IPS DF 6.9 (cell line): Measurements from ENCODE around the gene DNAJB5.

Source experiments
- DNase-seq: peaks from one replicate; pipeline ENCODE4 v3.0.0-alpha.2; 2013; ENCODE audit warnings: low read depth, low spot score
- H3K27ac ChIP-seq: one replicate; pipeline ENCODE4 v1.5.1; 2013; ENCODE audit warnings: low read length, control low read depth
- H3K27me3 ChIP-seq: 2 replicates; pipeline ENCODE4 v1.6.1; 2013; ENCODE audit warnings: mild to moderate bottlenecking, low read length; ENCODE audit not compliant: control insufficient read depth, insufficient read depth
- H3K36me3 ChIP-seq: 2 replicates; pipeline ENCODE4 v1.6.1; 2013; ENCODE audit warnings: low read length; ENCODE audit not compliant: control insufficient read depth, insufficient read depth
- H3K4me1 ChIP-seq: 2 replicates; pipeline ENCODE4 v1.6.1; 2013; ENCODE audit warnings: low read length; ENCODE audit not compliant: control insufficient read depth, insufficient read depth
- H3K4me3 ChIP-seq: 2 replicates; pipeline ENCODE4 v1.5.1; 2013; ENCODE audit warnings: mild to moderate bottlenecking, low read length
- H3K9me3 ChIP-seq: 2 replicates; pipeline ENCODE4 v1.6.1; 2013; ENCODE audit warnings: low read length, inconsistent platforms; ENCODE audit not compliant: control insufficient read depth, insufficient read depth
- WGBS: extraction: QIAGEN DNeasy Blood & Tissue Kit; methylation state at CpG from one replicate; pipeline ENCODE4 v1.1.7; 2013; ENCODE audit warnings: mixed read lengths, missing lambda C conversion rate; ENCODE audit not compliant: insufficient read length, insufficient coverage; 5-methylcytosine and 5-hydroxymethylcytosine counted together

DNAJB5 gene

DNA sequence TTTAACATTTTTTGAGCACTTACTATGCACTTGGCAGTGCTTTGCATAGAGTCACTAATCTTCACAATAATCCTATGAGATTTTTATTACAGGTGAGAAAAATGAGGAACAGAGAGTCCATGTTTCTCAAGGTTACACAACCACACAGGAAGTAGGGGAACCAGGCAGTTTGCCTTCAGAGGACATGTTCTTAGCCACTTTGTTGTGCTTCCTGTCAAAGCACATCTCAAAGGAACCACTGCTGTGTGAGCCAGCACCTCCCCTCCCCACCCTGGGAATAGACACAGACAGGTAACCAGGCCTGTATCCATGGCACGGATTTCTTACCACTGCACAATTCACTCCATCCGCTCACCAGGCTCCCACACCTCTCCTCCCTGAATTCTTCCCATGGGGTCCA is 6.3 kb upstream of the DNAJB5 start:
- H3K27ac ChIP-seq, result no peak overlapping the region
- H3K4me1 ChIP-seq, result no peaks in the 10 kb centered on the region
- H3K4me3 ChIP-seq, result no peak overlapping the region
- H3K27me3 ChIP-seq, result no peaks in the 10 kb centered on the region
- H3K36me3 ChIP-seq, result no peaks in the 10 kb centered on the region
- no CpG with 5 or more reads among the region's 2 CpGs for WGBS
- DNase-seq, result no peak
- no peaks in the 10 kb centered on the region for H3K9me3 ChIP-seq

DNA sequence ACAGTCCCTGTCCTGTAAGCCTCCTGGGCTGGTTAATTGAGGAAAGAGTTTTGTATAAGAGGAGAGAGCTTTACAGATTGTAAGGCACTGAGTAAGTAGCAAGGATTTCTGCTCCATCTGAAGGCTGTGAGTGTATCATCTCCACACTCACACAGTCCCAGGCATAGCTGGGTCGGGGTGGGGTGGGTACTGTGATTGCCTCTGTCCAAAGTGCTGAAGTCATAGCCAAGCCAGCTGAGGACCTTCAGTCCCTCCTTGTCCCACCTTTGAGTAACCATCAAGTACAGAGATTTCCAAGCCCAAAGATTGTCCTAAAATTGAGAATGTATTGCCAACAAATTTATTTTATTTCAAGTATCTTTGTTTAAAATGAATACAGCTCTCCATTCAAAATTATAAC is 5.5 kb upstream of the DNAJB5 start:
- DNase-seq, result no peak
- no peaks in the 10 kb centered on the region for H3K36me3 ChIP-seq
- no peak overlapping the region for H3K27ac ChIP-seq
- H3K4me1 ChIP-seq, result no peaks in the 10 kb centered on the region
- H3K4me3 ChIP-seq, result no peak overlapping the region
- no peaks in the 10 kb centered on the region for H3K9me3 ChIP-seq
- no peaks in the 10 kb centered on the region for H3K27me3 ChIP-seq
- no CpG with 5 or more reads among the region's 1 CpG for WGBS

DNA sequence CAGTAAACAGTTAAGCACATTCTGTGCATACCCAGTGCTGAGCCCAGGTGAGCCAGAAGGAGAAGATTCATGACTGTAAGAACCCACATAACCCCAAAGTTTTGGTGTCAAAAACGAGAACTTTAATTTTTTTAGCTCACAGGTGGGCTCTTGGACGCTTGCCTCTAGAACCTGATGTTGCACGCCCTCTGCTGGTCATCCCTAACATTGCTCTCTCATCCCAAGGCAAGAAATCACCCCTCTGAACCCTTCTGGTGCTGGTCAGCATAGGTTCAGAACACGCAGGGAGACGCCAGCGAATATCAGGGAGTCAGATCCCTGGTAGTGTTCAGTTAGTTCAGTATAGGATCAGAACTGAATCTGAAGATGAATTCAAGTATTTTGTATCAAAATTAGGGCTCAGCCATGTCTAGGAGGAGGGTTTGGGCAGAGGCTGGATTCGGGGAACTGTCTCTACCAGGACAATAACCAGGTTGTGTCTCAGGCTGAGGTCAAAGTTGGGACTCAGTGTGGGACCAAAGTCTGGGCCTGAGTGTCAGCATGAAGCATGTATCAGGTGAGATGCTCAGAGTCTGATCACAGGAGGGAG is 4.1 kb upstream of the DNAJB5 start:
- no peaks in the 10 kb centered on the region for H3K27me3 ChIP-seq
- no peaks in the 10 kb centered on the region for H3K36me3 ChIP-seq
- H3K9me3 ChIP-seq, result no peaks in the 10 kb centered on the region
- WGBS, result no CpG with 5 or more reads among the region's 7 CpGs
- no peaks in the 10 kb centered on the region for H3K4me1 ChIP-seq
- DNase-seq, result no peak
- no peak overlapping the region for H3K27ac ChIP-seq
- H3K4me3 ChIP-seq, result no peak overlapping the region

DNA sequence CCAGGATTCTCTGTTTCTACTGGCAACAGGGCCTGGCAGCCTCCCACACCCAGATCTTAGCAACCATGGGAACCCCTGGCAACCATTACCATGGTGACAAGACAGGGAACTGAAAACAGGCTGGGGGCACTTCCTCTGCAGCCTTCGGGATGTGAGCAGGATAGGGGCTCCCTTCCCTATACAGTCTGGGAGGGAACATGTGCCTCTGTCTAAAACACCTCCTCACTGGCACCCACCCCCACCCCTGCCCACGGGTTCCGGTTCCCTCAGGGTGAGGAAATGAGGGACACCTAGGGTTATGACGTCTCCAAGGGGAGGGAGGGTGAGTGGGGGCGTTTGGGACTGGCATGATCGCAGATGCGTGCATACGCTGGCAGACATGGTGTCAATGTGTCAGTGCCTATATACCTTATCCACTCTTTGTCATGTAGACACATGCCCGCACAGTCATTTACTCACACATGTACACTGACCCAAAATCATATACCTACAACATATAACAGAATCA is 3.0 kb upstream of the DNAJB5 start:
- Histone ChIP-seq H3K9me3 (no peaks in the 10 kb centered on the region), H3K4me3 (no peak overlapping the region), H3K36me3 (no peaks in the 10 kb centered on the region), H3K4me1 (peaks cover 2% of the 10 kb centered on the region; the same call in 1 of the 2 replicates), H3K27me3 (no peaks in the 10 kb centered on the region), H3K27ac (no peak overlapping the region)
- DNase-seq, result no peak
- WGBS, result no CpG with 5 or more reads among the region's 9 CpGs

DNA sequence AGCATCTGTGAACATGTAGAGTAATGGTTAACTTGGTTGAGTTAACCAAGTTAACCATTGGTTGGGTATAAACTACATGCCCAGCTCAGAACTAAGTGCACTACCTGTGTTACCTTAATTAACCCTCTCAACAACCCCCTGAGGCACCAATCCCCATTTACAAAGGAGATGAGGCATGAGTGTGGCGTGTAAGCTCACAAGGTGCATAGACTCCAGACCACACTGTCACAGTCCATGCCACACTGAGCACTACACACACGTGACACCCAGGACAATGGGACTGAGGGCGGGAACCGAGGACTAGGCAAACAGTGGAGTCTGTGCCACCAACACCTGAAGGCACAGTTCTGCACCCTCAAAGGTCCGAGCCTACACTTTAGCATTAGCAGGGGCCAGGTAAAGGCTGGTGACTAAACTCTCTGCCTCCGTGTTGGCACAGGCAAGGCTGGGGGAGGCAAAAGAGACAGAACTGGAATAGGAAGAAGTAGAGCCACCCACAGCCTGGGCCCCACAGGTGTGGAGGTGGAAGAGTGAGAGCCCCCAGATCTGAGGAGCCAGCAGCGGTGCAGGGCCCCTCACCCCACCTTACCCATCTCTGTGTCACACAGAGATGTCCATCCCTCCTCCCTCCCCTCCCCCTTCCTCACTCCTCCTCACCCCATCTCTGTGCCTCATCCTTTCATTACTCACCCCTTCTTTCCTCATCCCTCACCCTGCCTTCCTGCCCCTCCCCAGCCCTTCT is 2.2 kb upstream of the DNAJB5 start:
- no peaks in the 10 kb centered on the region for H3K9me3 ChIP-seq

DNA sequence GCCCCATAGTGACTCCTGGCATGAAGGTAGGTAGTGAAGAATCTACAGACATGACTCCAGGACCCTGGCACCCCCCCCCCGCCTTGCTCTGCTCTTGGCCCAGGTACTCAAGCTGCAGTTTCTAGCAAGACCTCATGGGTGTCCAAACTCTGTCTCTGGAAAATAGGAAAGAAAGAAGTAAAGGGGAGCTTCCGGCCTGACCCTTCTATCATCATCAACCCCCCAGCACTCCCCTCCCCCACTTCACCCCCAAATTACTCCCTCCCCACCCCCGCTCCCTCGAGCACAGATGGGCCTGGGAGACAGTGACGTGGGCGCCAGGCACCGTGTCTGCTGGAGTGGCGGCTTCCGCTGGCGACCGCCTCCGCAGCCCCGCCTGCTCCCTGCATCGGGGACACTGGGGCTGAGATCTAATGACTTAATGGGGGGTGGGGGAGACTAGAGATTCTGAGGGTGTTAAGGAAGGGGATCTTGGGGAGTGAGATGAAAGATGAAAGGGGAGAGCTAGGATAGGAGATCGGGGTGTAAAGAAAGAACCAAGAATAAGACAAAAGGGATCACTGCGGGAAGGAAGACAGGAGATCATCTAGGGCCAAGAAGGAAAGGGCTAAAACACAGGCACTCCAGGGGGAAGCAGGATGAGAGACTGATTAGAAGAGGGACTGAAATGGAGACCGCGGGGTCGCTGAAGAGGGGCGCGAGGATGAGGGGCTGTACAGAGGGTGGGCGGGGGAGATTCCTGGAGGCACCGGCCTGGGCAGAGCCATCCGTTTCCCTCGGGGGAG is 1.1 kb upstream of the DNAJB5 start:
- DNase-seq, result no peak
- no peaks in the 10 kb centered on the region; the same call in 1 of the 2 replicates for H3K36me3 ChIP-seq
- H3K9me3 ChIP-seq, result no peaks in the 10 kb centered on the region
- WGBS, result no CpG with 5 or more reads among the region's 25 CpGs
- peak overlapping the region; percentile 37; the same call in 1 of the 2 replicates for H3K4me3 ChIP-seq
- H3K27me3 ChIP-seq, result no peaks in the 10 kb centered on the region
- no peak overlapping the region for H3K27ac ChIP-seq
- H3K4me1 ChIP-seq, result peaks cover 9% of the 10 kb centered on the region

More for the DNA sequence above, 2.2 kb upstream of the DNAJB5 start:
- H3K27me3 ChIP-seq, result no peaks in the 10 kb centered on the region
- H3K4me1 ChIP-seq, result peaks cover 6% of the 10 kb centered on the region; the same call in 1 of the 2 replicates
- H3K4me3 ChIP-seq, result no peak overlapping the region
- no peak for DNase-seq
- WGBS, result no CpG with 5 or more reads among the region's 7 CpGs
- H3K27ac ChIP-seq, result no peak overlapping the region
- no peaks in the 10 kb centered on the region for H3K36me3 ChIP-seq

DNA sequence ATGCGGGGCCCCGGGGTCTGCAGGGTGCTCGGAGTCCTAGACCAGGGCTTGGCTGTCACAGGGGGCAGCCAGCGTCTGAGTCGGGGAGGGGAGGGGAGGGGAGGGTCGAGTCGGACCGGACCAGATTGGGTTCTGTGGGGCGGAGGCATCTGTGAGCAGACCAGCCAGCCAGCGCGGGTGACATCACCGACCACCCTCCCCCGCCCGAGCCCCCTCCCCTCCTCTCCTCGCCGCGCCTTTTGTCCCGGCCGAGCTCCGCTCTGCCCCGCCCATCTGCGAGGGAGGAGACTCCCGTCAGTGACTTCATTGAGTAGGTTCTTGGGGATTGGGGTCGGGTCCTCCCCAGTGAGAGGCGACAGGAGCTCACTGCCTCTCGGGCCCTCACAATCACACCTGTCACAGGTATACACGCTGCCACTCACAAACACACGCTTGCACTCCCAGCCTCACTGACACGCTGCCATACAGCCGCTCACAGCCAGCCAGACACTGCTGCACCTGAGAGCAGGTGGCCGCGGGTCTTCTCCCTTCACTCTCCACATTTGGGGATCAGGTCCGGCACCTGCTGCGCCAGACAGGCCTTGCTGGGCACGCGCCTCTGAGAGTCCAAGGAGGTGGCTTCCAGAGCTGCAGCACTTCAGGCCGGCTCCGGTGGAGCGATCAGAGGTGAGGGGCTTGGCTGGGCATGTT is 546 bp downstream of the DNAJB5 start:
- Histone ChIP-seq H3K36me3 (no peaks in the 10 kb centered on the region; the same call in 1 of the 2 replicates), H3K27me3 (no peaks in the 10 kb centered on the region), H3K4me1 (peaks cover 14% of the 10 kb centered on the region), H3K4me3 (peak overlapping the region; percentile 59), H3K9me3 (no peaks in the 10 kb centered on the region), H3K27ac (no peak overlapping the region)
- no peak for DNase-seq
- WGBS, result no CpG with 5 or more reads among the region's 39 CpGs

DNA sequence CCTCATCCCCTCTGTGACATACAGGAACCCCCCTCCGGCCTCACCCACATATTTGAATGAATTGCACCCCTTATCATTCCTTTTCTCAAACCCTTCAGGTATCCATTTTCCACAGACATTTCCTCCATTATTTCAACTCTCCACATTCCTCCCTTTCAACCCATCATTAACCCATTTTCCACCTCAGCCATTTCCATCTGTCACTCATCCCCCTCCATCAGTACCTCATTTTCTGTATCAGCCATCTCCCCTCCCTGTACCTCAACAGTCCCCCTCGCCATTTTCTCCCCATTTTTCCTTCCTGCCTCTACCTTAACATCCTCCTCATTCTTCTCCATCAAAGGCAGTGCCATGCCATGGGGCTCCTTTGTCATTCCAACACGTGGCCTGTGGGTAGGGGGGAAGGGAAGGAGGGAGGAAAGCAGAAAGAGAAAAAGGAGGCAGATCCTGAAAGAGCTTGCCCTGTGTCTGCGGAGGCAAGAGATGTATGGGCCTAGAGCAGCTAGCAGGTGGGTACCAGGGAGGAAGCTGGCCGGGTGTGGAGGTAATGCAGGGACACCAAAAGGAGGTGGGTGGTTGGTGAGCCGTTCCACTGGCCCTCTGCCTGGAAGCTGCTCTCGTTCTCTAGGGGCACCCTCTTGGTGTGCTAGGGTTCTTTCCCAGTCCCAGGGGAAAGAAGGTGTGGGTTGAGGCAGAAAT is 1.5 kb downstream of the DNAJB5 start:
- Histone ChIP-seq H3K9me3 (no peaks in the 10 kb centered on the region), H3K36me3 (no peaks in the 10 kb centered on the region; the same call in 1 of the 2 replicates), H3K27ac (no peak overlapping the region), H3K4me1 (peaks cover 14% of the 10 kb centered on the region), H3K4me3 (peak overlapping the region; percentile 59; the same call in 1 of the 2 replicates), H3K27me3 (no peaks in the 10 kb centered on the region)
- no peak for DNase-seq
- WGBS, result no CpG with 5 or more reads among the region's 7 CpGs

DNA sequence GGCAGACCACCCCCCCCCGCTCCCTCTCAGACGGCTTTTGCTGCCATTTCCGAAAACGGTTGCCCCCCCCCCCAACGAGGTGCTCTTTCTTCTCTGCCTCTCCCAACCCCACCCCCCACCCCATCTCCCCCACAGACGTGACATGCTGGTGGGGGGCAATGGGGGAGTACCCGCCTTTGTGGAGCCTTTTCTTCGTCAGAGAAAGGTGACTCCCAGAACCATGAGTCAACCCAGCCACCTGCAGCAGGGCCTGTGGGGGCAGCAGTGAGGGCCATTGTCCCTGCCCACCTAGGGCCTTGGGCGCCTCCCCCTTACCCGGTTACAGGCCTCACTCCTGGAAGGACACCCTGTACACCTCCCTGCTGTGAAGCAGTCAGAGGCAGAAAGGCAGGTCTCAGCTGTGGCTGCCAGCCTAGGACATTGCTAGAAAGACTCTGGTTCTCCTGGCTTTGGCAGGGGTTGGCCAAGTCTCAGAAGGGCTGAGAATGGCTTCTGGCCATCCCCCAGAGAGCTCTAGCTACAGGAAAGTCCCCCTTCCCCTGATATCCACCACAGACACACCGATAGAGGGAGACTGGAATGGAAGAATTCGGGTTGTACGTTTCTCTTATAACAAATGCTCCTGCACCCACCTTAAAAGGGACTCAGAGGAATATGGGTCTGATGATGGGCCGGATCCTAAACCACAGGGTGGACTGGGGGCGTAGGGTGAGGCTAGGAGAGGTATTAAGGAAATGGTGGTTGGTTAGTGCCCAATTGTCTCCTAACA is 2.2 kb downstream of the DNAJB5 start:
- Histone ChIP-seq H3K27ac (no peak overlapping the region), H3K36me3 (peaks cover 5% of the 10 kb centered on the region; the same call in 1 of the 2 replicates), H3K4me1 (peaks cover 14% of the 10 kb centered on the region), H3K4me3 (no peak overlapping the region), H3K9me3 (no peaks in the 10 kb centered on the region), H3K27me3 (no peaks in the 10 kb centered on the region)
- no peak for DNase-seq
- WGBS, result no CpG with 5 or more reads among the region's 15 CpGs
